Measurements from ENCODE around the gene HIF3A.

HIF3A gene

GRCh38 chr19:46388311-46389095 is 91.7 kb downstream of the HIF3A start:
- peaks cover 36 to 70% of the 10 kb centered on the region in 2 donors for H3K36me3 ChIP-seq (ENCODE audit: control insufficient read depth in 1 of 2, insufficient read depth in 2 of 2, low read length in 2 of 2)
- no peaks in the 10 kb centered on the region for H3K27me3 ChIP-seq (ENCODE audit: control insufficient read depth in 1 of 2, insufficient read depth in 2 of 2, low read length in 2 of 2)
- H3K27ac ChIP-seq (ENCODE audit: low read depth, low read length) = no peak overlapping the region
- H3K4me1 ChIP-seq (ENCODE audit: control insufficient read depth in 1 of 2, insufficient read depth in 2 of 2, low read length in 2 of 2) = peaks cover 0 to 3% of the 10 kb centered on the region in 2 donors
- no peak overlapping the region for H3K4me3 ChIP-seq (ENCODE audit: low read depth in 1 of 2, low read length in 2 of 2)
- no peaks in the 10 kb centered on the region for H3K9me3 ChIP-seq (ENCODE audit: control insufficient read depth in 1 of 2, low read length in 2 of 2)
- H3K9ac ChIP-seq (ENCODE audit: low read depth in 1 of 2, low read length in 2 of 2) = no peak overlapping the region

- H3K9ac ChIP-seq (ENCODE audit: low read depth in 1 of 2, low read length in 2 of 2) = no peak overlapping the region
- H3K27ac ChIP-seq (ENCODE audit: low read depth, low read length) = no peak overlapping the region
- H3K9me3 ChIP-seq (ENCODE audit: control insufficient read depth in 1 of 2, low read length in 2 of 2) = no peaks in the 10 kb centered on the region
- H3K4me1 ChIP-seq (ENCODE audit: control insufficient read depth in 1 of 2, insufficient read depth in 2 of 2, low read length in 2 of 2) = peaks cover 0 to 3% of the 10 kb centered on the region in 2 donors
- H3K4me3 ChIP-seq (ENCODE audit: low read depth in 1 of 2, low read length in 2 of 2) = no peak overlapping the region
- H3K36me3 ChIP-seq (ENCODE audit: control insufficient read depth in 1 of 2, insufficient read depth in 2 of 2, low read length in 2 of 2) = peaks cover 23 to 56% of the 10 kb centered on the region in 2 donors
- no peaks in the 10 kb centered on the region for H3K27me3 ChIP-seq (ENCODE audit: control insufficient read depth in 1 of 2, insufficient read depth in 2 of 2, low read length in 2 of 2)
These were observed 93.4 kb downstream of the HIF3A start for GRCh38 chr19:46390121-46390858.

- H3K27ac ChIP-seq (ENCODE audit: low read depth, low read length) = no peak overlapping the region
- H3K4me3 ChIP-seq (ENCODE audit: low read depth in 1 of 2, low read length in 2 of 2) = no peak overlapping the region
- peaks cover 23 to 55% of the 10 kb centered on the region in 2 donors for H3K36me3 ChIP-seq (ENCODE audit: control insufficient read depth in 1 of 2, insufficient read depth in 2 of 2, low read length in 2 of 2)
- peaks cover 0 to 3% of the 10 kb centered on the region in 2 donors for H3K4me1 ChIP-seq (ENCODE audit: control insufficient read depth in 1 of 2, insufficient read depth in 2 of 2, low read length in 2 of 2)
- H3K27me3 ChIP-seq (ENCODE audit: control insufficient read depth in 1 of 2, insufficient read depth in 2 of 2, low read length in 2 of 2) = no peaks in the 10 kb centered on the region
- no peaks in the 10 kb centered on the region for H3K9me3 ChIP-seq (ENCODE audit: control insufficient read depth in 1 of 2, low read length in 2 of 2)
- H3K9ac ChIP-seq (ENCODE audit: low read depth in 1 of 2, low read length in 2 of 2) = no peak overlapping the region
These were observed 94.0 kb downstream of the HIF3A start for GRCh38 chr19:46390866-46391265.

- Histone ChIP-seq H3K36me3 (ENCODE audit: control insufficient read depth in 1 of 2, insufficient read depth in 2 of 2, low read length in 2 of 2) (peaks cover 23 to 50% of the 10 kb centered on the region in 2 donors), H3K27ac (ENCODE audit: low read depth, low read length) (no peak overlapping the region)
These were observed 94.7 kb downstream of the HIF3A start for GRCh38 chr19:46391296-46392251.

GRCh38 chr19:46392252-46392801 is 95.5 kb downstream of the HIF3A start:
- Histone ChIP-seq H3K4me3 (ENCODE audit: low read depth in 1 of 2, low read length in 2 of 2) (no peak overlapping the region), H3K27me3 (ENCODE audit: control insufficient read depth in 1 of 2, insufficient read depth in 2 of 2, low read length in 2 of 2) (no peaks in the 10 kb centered on the region), H3K9ac (ENCODE audit: low read depth in 1 of 2, low read length in 2 of 2) (no peak overlapping the region), H3K36me3 (ENCODE audit: control insufficient read depth in 1 of 2, insufficient read depth in 2 of 2, low read length in 2 of 2) (peaks cover 17 to 43% of the 10 kb centered on the region in 2 donors), H3K4me1 (ENCODE audit: control insufficient read depth in 1 of 2, insufficient read depth in 2 of 2, low read length in 2 of 2) (peaks cover 0 to 3% of the 10 kb centered on the region in 2 donors), H3K27ac (ENCODE audit: low read depth, low read length) (no peak overlapping the region), H3K9me3 (ENCODE audit: control insufficient read depth in 1 of 2, low read length in 2 of 2) (no peaks in the 10 kb centered on the region)

More at GRCh38 chr19:46391296-46392251, 94.7 kb downstream of the HIF3A start:
- peaks cover 0 to 3% of the 10 kb centered on the region in 2 donors for H3K4me1 ChIP-seq (ENCODE audit: control insufficient read depth in 1 of 2, insufficient read depth in 2 of 2, low read length in 2 of 2)
- H3K9ac ChIP-seq (ENCODE audit: low read depth in 1 of 2, low read length in 2 of 2) = no peak overlapping the region
- no peak overlapping the region for H3K4me3 ChIP-seq (ENCODE audit: low read depth in 1 of 2, low read length in 2 of 2)
- no peaks in the 10 kb centered on the region for H3K27me3 ChIP-seq (ENCODE audit: control insufficient read depth in 1 of 2, insufficient read depth in 2 of 2, low read length in 2 of 2)
- H3K9me3 ChIP-seq (ENCODE audit: control insufficient read depth in 1 of 2, low read length in 2 of 2) = no peaks in the 10 kb centered on the region

GRCh38 chr19:46392837-46393236 is 96.0 kb downstream of the HIF3A start:
- H3K27ac ChIP-seq (ENCODE audit: low read depth, low read length) = no peak overlapping the region
- H3K4me3 ChIP-seq (ENCODE audit: low read depth in 1 of 2, low read length in 2 of 2) = no peak overlapping the region
- no peaks in the 10 kb centered on the region for H3K27me3 ChIP-seq (ENCODE audit: control insufficient read depth in 1 of 2, insufficient read depth in 2 of 2, low read length in 2 of 2)
- H3K36me3 ChIP-seq (ENCODE audit: control insufficient read depth in 1 of 2, insufficient read depth in 2 of 2, low read length in 2 of 2) = peaks cover 13 to 38% of the 10 kb centered on the region in 2 donors
- H3K4me1 ChIP-seq (ENCODE audit: control insufficient read depth in 1 of 2, insufficient read depth in 2 of 2, low read length in 2 of 2) = peaks cover 0 to 3% of the 10 kb centered on the region in 2 donors
- H3K9me3 ChIP-seq (ENCODE audit: control insufficient read depth in 1 of 2, low read length in 2 of 2) = no peaks in the 10 kb centered on the region
- no peak overlapping the region for H3K9ac ChIP-seq (ENCODE audit: low read depth in 1 of 2, low read length in 2 of 2)

Measured in duodenal mucosa (tissue), 2 donors.